Liver (tissue), 9 donors: ENCODE data around the gene MAP3K4. TPM values are rescaled to one million over a fixed set of nuclear protein-coding genes. Genes with fewer than 3 reads are reported as not detected.

ENCODE experiments used
- DNase-seq: peaks from one replicate; pipeline ENCODE4 v3.0.0-alpha.2; 2017; ENCODE audit warnings: low spot score
- H3K27ac ChIP-seq, 2 donors: one replicate each; pipeline ENCODE4 v1.7.0; 2013; ENCODE audit warnings: inconsistent platforms in 2 of 2, low read length in 2 of 2, control low read depth in 1 of 2, low read depth in 1 of 2, mild to moderate bottlenecking in 1 of 2
- H3K27me3 ChIP-seq, 4 donors: one replicate each; pipeline versions ENCODE4 v1.6.1 to v1.7.0; 2013; ENCODE audit warnings: low read length in 3 of 4, inconsistent platforms in 1 of 4, mild to moderate bottlenecking in 1 of 4, moderate library complexity in 1 of 4; ENCODE audit not compliant: control insufficient read depth in 4 of 4, insufficient read depth in 4 of 4
- H3K36me3 ChIP-seq, 4 donors: one replicate each; pipeline versions ENCODE4 v1.6.1 to v1.7.0; 2013; ENCODE audit warnings: low read length in 3 of 4, mild to moderate bottlenecking in 3 of 4, low read depth in 1 of 4, moderate library complexity in 1 of 4; ENCODE audit not compliant: control insufficient read depth in 4 of 4, insufficient read depth in 3 of 4
- H3K4me1 ChIP-seq, 4 donors: one replicate each; pipeline versions ENCODE4 v1.6.1 to v1.7.0; 2013; ENCODE audit warnings: low read length in 3 of 4, mild to moderate bottlenecking in 3 of 4, moderate library complexity in 1 of 4; ENCODE audit not compliant: control insufficient read depth in 4 of 4, insufficient read depth in 4 of 4
- H3K4me3 ChIP-seq, 3 donors: one replicate each; pipeline versions ENCODE4 v1.6.1 to v1.7.0; 2013; ENCODE audit warnings: low read length in 3 of 3, control low read depth in 1 of 3, low read depth in 1 of 3, mild to moderate bottlenecking in 1 of 3
- H3K9ac ChIP-seq, 2 donors: one replicate each; pipeline ENCODE4 v1.7.0; 2013; ENCODE audit warnings: low read length in 2 of 2, mild to moderate bottlenecking in 2 of 2, moderate library complexity in 2 of 2, control low read depth in 1 of 2, low read depth in 1 of 2
- H3K9me3 ChIP-seq, 4 donors: one replicate each; pipeline versions ENCODE4 v1.6.1 to v1.7.0; 2013; ENCODE audit warnings: low read length in 3 of 4; ENCODE audit not compliant: control insufficient read depth in 4 of 4
- ATF3 ChIP-seq: IDR thresholded peaks from 2 replicates; pipeline ENCODE4 v1.6.1; 2016; ENCODE audit warnings: antibody characterized with exemption
- CTCF ChIP-seq: fragments of 150-350 bp; IDR thresholded peaks from 2 replicates; pipeline ENCODE4 v1.5.1; 2017; ENCODE audit warnings: improper control_type of control experiment, low read depth, low read length; ENCODE audit not compliant: missing input control
- EGR1 ChIP-seq, 2 donors: IDR thresholded peaks; 2 replicates each; pipeline ENCODE4 v1.6.1; 2016 to 2018; ENCODE audit warnings: antibody characterized with exemption in 2 of 2, low read depth in 2 of 2
- FOXA1 ChIP-seq: IDR thresholded peaks from 2 replicates; pipeline ENCODE4 v1.6.1; 2016; ENCODE audit warnings: antibody characterized with exemption
- FOXA2 ChIP-seq: IDR thresholded peaks from 2 replicates; pipeline ENCODE4 v1.6.1; 2016; ENCODE audit warnings: antibody characterized with exemption
- GABPA ChIP-seq, 2 donors: IDR thresholded peaks in 1 of 2; conservative IDR thresholded peaks in 1 of 2; 2 replicates each; pipeline ENCODE4 v1.6.1; 2016; ENCODE audit warnings: antibody characterized with exemption in 2 of 2, mild to moderate bottlenecking in 1 of 2, moderate library complexity in 1 of 2
- HNF4A ChIP-seq, 2 donors: conservative IDR thresholded peaks; 2 replicates each; pipeline ENCODE4 v1.6.1; 2016; ENCODE audit warnings: antibody characterized with exemption in 2 of 2, mild to moderate bottlenecking in 2 of 2
- HNF4G ChIP-seq: IDR thresholded peaks from 2 replicates; pipeline ENCODE4 v1.6.1; 2016; ENCODE audit warnings: antibody characterized with exemption
- JUND ChIP-seq, 2 donors: IDR thresholded peaks; 2 replicates each; pipeline ENCODE4 v1.6.1; 2016; ENCODE audit warnings: antibody characterized with exemption in 2 of 2
- MAX ChIP-seq: IDR thresholded peaks from 2 replicates; pipeline ENCODE4 v1.6.1; 2016; ENCODE audit warnings: antibody characterized with exemption
- NR2F2 ChIP-seq: IDR thresholded peaks from 2 replicates; pipeline ENCODE4 v1.6.1; 2016; ENCODE audit warnings: antibody characterized with exemption
- RAD21 ChIP-seq, 2 donors: IDR thresholded peaks; 2 replicates each; pipeline ENCODE4 v1.6.1; 2016; ENCODE audit warnings: antibody characterized with exemption in 2 of 2, mild to moderate bottlenecking in 2 of 2
- RXRA ChIP-seq, 2 donors: IDR thresholded peaks; 2 replicates each; pipeline ENCODE4 v1.6.1; 2017 to 2018; ENCODE audit warnings: antibody characterized with exemption in 2 of 2, mild to moderate bottlenecking in 1 of 2
- SP1 ChIP-seq: IDR thresholded peaks from 2 replicates; pipeline ENCODE4 v1.6.1; 2018; ENCODE audit warnings: antibody characterized with exemption, mild to moderate bottlenecking
- TAF1 ChIP-seq: conservative IDR thresholded peaks from 2 replicates; pipeline ENCODE4 v1.6.1; 2016; ENCODE audit warnings: antibody characterized with exemption, mild to moderate bottlenecking
- WGBS: extraction: QIAGEN DNeasy Blood & Tissue Kit; methylation state at CpG from one replicate; pipeline ENCODE4 v1.1.7; 2013; 5-methylcytosine and 5-hydroxymethylcytosine counted together
- polyA plus RNA-seq, 2 donors: library from polyadenylated mRNA; stranded (reverse) in 1 of 2; unstranded in 1 of 2; fragments of 200-250 nt in 1 of 2; fragments of >200 nt in 1 of 2; fragmentation: Nextera tagmentation in 1 of 2; extraction: Ambion mirVana in 1 of 2; gene quantifications; one replicate each; pipeline versions ENCODE4 v1.2.1 to v1.2.3, GENCODE V29; 2013 to 2015
- total RNA-seq, 2 donors: library from RNA; depleted of rRNA; stranded (reverse); fragments of >200 nt; gene quantifications; one replicate each; pipeline ENCODE4 v1.2.3, GENCODE V29; 2014
- TF ChIP-seq, protein P1 (sequence below): IDR thresholded peaks from 2 replicates; pipeline ENCODE4 v1.6.1; 2016; ENCODE audit warnings: antibody characterized with exemption
- donor health status: healthy.
- donor health status: healthy.
- donor health status: healthy.
- donor health status: healthy.
- donor health status: healthy.

Gene MAP3K4
- total and polyA plus RNA-seq, 4 donors, result 4.3 to 20.0 (median 11.7) TPM

- no peak for TF ChIP-seq JUND (IDR thresholded peaks at IDR 0.05)
- no peak for TF ChIP-seq NR2F2
- no peak for TF ChIP-seq GABPA (IDR thresholded peaks at IDR 0.05 in 1 of 2, conservative IDR thresholded peaks at IDR 0.05 in 1 of 2)
- TF ChIP-seq CTCF, result no peak
- TF ChIP-seq FOXA2, result no peak
- TF ChIP-seq HNF4G, result no peak
- TF ChIP-seq TAF1, result no peak
These were observed 151.4 kb downstream of the MAP3K4 start (continued) for GRCh38 chr6:161142957-161143296.

- Histone ChIP-seq H3K27me3 (no peaks in the 10 kb centered on the region), H3K27ac (no peak overlapping the region), H3K9ac (no peak overlapping the region), H3K4me1 (peaks cover 0 to 5% (median 0%) of the 10 kb centered on the region in 4 donors), H3K9me3 (no peaks in the 10 kb centered on the region), H3K36me3 (no peaks in the 10 kb centered on the region), H3K4me3 (no peak overlapping the region)
- no peak for TF ChIP-seq JUND (IDR thresholded peaks at IDR 0.05)
- TF ChIP-seq, protein P1, sequence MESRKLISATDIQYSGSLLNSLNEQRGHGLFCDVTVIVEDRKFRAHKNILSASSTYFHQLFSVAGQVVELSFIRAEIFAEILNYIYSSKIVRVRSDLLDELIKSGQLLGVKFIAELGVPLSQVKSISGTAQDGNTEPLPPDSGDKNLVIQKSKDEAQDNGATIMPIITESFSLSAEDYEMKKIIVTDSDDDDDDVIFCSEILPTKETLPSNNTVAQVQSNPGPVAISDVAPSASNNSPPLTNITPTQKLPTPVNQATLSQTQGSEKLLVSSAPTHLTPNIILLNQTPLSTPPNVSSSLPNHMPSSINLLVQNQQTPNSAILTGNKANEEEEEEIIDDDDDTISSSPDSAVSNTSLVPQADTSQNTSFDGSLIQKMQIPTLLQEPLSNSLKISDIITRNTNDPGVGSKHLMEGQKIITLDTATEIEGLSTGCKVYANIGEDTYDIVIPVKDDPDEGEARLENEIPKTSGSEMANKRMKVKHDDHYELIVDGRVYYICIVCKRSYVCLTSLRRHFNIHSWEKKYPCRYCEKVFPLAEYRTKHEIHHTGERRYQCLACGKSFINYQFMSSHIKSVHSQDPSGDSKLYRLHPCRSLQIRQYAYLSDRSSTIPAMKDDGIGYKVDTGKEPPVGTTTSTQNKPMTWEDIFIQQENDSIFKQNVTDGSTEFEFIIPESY, result no peak
- no peak for TF ChIP-seq RXRA (IDR thresholded peaks at IDR 0.05)
- no peak for TF ChIP-seq RAD21 (IDR thresholded peaks at IDR 0.05)
- no peak for TF ChIP-seq EGR1 (IDR thresholded peaks at IDR 0.05; ENCODE audit: low read depth in 2 of 2)
- 91% methylated on average over 11 of the region's 11 CpGs for WGBS
- no peak for DNase-seq
These were observed 152.3 kb downstream of the MAP3K4 start for GRCh38 chr6:161143663-161144430.

GRCh38 chr6:161150136-161150535 lies 158.6 kb downstream of the MAP3K4 start:
- Histone ChIP-seq H3K36me3 (no peaks in the 10 kb centered on the region), H3K27ac (no peak overlapping the region), H3K9me3 (no peaks in the 10 kb centered on the region), H3K4me1 (no peaks in the 10 kb centered on the region), H3K9ac (no peak overlapping the region), H3K4me3 (no peak overlapping the region), H3K27me3 (no peaks in the 10 kb centered on the region)
- 91% methylated on average over 5 of the region's 5 CpGs for WGBS
- no peak for DNase-seq
- no peak for TF ChIP-seq HNF4G
- TF ChIP-seq SP1, result no peak
- no peak for TF ChIP-seq EGR1 (IDR thresholded peaks at IDR 0.05; ENCODE audit: low read depth in 2 of 2)
- TF ChIP-seq GABPA (IDR thresholded peaks at IDR 0.05 in 1 of 2, conservative IDR thresholded peaks at IDR 0.05 in 1 of 2), result no peak
- TF ChIP-seq FOXA1, result no peak
- no peak for TF ChIP-seq JUND (IDR thresholded peaks at IDR 0.05)
- no peak for TF ChIP-seq RXRA (IDR thresholded peaks at IDR 0.05)
- TF ChIP-seq NR2F2, result no peak
- TF ChIP-seq RAD21 (IDR thresholded peaks at IDR 0.05), result no peak
- no peak for TF ChIP-seq ATF3
- no peak for TF ChIP-seq TAF1
- no peak for TF ChIP-seq FOXA2
- TF ChIP-seq, protein P1, result no peak
- TF ChIP-seq MAX, result no peak
- no peak for TF ChIP-seq CTCF
- no peak for TF ChIP-seq HNF4A (conservative IDR thresholded peaks at IDR 0.05)
